HG02763 (cell line): Measurements from ENCODE around the gene TBC1D16.
"Not testable (repeated sequence)": the region's sequence is repeated elsewhere in the genome, so short reads cannot be mapped to it uniquely, and the experiment has no call there.

ENCODE experiments used
- ATAC-seq: cut with Tn5 transposase; IDR thresholded peaks from one replicate; pipeline ENCODE4 v1.9.1; 2021; ENCODE audit warnings: mild to moderate bottlenecking, moderate library complexity; ENCODE audit not compliant: unreplicated experiment

TBC1D16 gene

GRCh38 chr17:79977708-79978547 lies 57.7 kb downstream of the TBC1D16 start:
- ATAC-seq: no peak

GRCh38 chr17:79977161-79977631 lies 58.5 kb downstream of the TBC1D16 start:
- no peak for ATAC-seq

- ATAC-seq: no peak
Observed at GRCh38 chr17:79976451-79976850, 59.2 kb downstream of the TBC1D16 start.

GRCh38 chr17:79975498-79976134 lies 60.1 kb downstream of the TBC1D16 start:
- ATAC-seq: no peak

GRCh38 chr17:79974566-79975497 lies 60.8 kb downstream of the TBC1D16 start:
- no peak for ATAC-seq

- ATAC-seq: no peak
Observed at GRCh38 chr17:79971651-79972050, 64.0 kb downstream of the TBC1D16 start.

- ATAC-seq: no peak
Observed at GRCh38 chr17:79970576-79971068, 65.0 kb downstream of the TBC1D16 start.

GRCh38 chr17:79969906-79970305 lies 65.8 kb downstream of the TBC1D16 start:
- ATAC-seq: no peak

- no peak for ATAC-seq
Observed at GRCh38 chr17:79968116-79968515, 67.6 kb downstream of the TBC1D16 start.

- ATAC-seq: no peak
Observed at GRCh38 chr17:79966681-79967080, 69.0 kb downstream of the TBC1D16 start.

GRCh38 chr17:79965806-79966205 lies 69.9 kb downstream of the TBC1D16 start:
- no peak for ATAC-seq

GRCh38 chr17:79962467-79962866 lies 73.2 kb downstream of the TBC1D16 start:
- ATAC-seq: not testable (repeated sequence)

- ATAC-seq: not testable (repeated sequence)
Observed at GRCh38 chr17:79961567-79961966, 74.1 kb downstream of the TBC1D16 start.

GRCh38 chr17:79960788-79961522 lies 74.7 kb downstream of the TBC1D16 start:
- ATAC-seq: no peak

GRCh38 chr17:79959042-79959441 lies 76.6 kb downstream of the TBC1D16 start:
- no peak for ATAC-seq

- ATAC-seq: no peak
Observed at GRCh38 chr17:79956853-79957252, 78.8 kb downstream of the TBC1D16 start.

- not testable (repeated sequence) for ATAC-seq
Observed at GRCh38 chr17:79956441-79956735, 79.3 kb downstream of the TBC1D16 start.

GRCh38 chr17:79955691-79956440 lies 79.8 kb downstream of the TBC1D16 start:
- no peak for ATAC-seq

GRCh38 chr17:79955167-79955549 lies 80.5 kb downstream of the TBC1D16 start:
- ATAC-seq: no peak
